ENCODE measurements around the gene KLHL18. TPM values are rescaled to one million over a fixed set of nuclear protein-coding genes. Genes with fewer than 3 reads are reported as not detected.
A peak's percentile ranks its signal among the peaks of the same experiment; 100 is the strongest.

The KLHL18 gene
- total RNA-seq, 1 donor from 2014 or later: 23.5 TPM

DNA sequence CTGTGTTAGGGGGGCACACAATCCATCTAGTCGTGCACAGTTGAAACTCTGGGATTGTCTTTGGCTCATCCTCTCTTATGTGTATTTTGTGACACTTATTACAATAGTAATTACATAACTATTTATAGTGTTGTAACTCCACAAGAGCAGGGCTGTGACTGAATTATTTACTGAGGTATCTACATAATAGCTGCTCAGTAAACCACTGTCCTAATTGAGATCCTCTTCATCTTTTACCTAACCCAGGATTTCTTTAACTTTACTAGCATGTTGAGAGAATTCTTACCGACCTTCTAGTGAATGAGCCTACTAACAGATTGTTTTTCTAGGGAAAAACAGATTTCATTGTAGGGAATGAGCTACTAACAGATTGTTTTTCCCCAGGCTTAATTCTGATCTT, 11.1 kb downstream of the KLHL18 start:
- no peak for ATAC-seq
- no peaks in the 10 kb centered on the region for H3K4me1 ChIP-seq
- intact Hi-C loops (cut with DNase I): no loop called here
- no peak overlapping the region for H3K27ac ChIP-seq
- DNase-seq: no peak
- no peak overlapping the region for H3K4me3 ChIP-seq
- H3K27me3 ChIP-seq: no peaks in the 10 kb centered on the region
- TF ChIP-seq, protein P1, sequence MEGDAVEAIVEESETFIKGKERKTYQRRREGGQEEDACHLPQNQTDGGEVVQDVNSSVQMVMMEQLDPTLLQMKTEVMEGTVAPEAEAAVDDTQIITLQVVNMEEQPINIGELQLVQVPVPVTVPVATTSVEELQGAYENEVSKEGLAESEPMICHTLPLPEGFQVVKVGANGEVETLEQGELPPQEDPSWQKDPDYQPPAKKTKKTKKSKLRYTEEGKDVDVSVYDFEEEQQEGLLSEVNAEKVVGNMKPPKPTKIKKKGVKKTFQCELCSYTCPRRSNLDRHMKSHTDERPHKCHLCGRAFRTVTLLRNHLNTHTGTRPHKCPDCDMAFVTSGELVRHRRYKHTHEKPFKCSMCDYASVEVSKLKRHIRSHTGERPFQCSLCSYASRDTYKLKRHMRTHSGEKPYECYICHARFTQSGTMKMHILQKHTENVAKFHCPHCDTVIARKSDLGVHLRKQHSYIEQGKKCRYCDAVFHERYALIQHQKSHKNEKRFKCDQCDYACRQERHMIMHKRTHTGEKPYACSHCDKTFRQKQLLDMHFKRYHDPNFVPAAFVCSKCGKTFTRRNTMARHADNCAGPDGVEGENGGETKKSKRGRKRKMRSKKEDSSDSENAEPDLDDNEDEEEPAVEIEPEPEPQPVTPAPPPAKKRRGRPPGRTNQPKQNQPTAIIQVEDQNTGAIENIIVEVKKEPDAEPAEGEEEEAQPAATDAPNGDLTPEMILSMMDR (IDR thresholded peaks at IDR 0.05): no peak
- no peaks in the 10 kb centered on the region for H3K9me3 ChIP-seq
- H3K36me3 ChIP-seq: peaks cover 12% of the 10 kb centered on the region

- TF ChIP-seq, protein P1 (IDR thresholded peaks at IDR 0.05): no peak
- Histone ChIP-seq H3K36me3 (peaks cover 7% of the 10 kb centered on the region), H3K27me3 (no peaks in the 10 kb centered on the region), H3K27ac (no peak overlapping the region), H3K4me1 (no peaks in the 10 kb centered on the region), H3K9me3 (no peaks in the 10 kb centered on the region), H3K4me3 (no peak overlapping the region)
- no peak for DNase-seq
- intact Hi-C loops (cut with DNase I): no loop called here
- no peak for ATAC-seq
Measured at GRCh38 chr3:47294392-47294791, 11.6 kb downstream of the KLHL18 start.

DNA sequence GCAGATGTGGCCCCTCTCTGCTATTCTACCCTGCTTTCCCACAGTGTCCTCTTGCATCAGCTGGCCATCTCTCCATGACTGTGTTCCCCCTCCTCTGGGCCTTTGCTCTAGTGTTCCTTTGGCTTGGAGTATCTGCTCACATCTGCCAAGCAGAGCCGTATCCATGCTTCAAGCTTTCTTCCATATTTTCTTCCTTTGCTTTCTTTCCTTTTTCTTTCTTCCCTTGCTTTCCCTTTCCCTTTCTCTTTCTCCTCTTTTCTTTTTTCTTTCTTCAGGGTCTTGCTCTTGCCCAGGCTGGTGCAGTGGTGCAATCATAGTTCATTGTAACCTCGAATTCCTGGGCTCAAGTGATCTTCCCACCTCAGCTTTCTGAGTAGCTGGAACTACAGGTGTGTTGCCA, 12.6 kb downstream of the KLHL18 start:
- intact Hi-C loops (cut with DNase I): no loop called here
- ATAC-seq: no peak
- TF ChIP-seq, protein P1 (IDR thresholded peaks at IDR 0.05): no peak
- peaks cover 7% of the 10 kb centered on the region for H3K36me3 ChIP-seq
- no peaks in the 10 kb centered on the region for H3K9me3 ChIP-seq
- no peaks in the 10 kb centered on the region for H3K27me3 ChIP-seq
- no peaks in the 10 kb centered on the region for H3K4me1 ChIP-seq
- no peak for DNase-seq
- H3K4me3 ChIP-seq: no peak overlapping the region
- H3K27ac ChIP-seq: no peak overlapping the region

DNA sequence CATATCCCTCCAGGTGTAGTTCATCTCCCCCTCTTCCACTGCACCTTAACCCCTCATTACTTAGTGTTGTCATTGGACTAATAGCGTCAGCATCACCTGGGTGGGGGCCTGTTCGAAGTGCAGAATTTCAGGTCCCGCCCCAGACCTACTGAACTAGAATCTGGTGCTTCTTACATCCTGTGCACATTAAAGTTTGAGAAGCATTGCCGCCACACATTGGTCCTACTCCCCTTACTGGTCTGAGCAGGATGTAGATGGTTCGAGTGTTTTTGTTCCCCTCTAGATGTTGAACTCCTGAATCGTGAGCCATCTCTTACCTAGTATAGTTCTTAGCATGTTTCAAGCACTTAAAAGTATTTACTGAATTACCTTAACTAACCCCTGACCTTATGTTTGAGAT, 13.2 kb downstream of the KLHL18 start:
- no peaks in the 10 kb centered on the region for H3K27me3 ChIP-seq
- H3K4me3 ChIP-seq: no peak overlapping the region
- H3K36me3 ChIP-seq: peaks cover 7% of the 10 kb centered on the region
- intact Hi-C loops (cut with DNase I): no loop called here
- DNase-seq (no peak), ATAC-seq (no peak)
- no peaks in the 10 kb centered on the region for H3K9me3 ChIP-seq
- H3K4me1 ChIP-seq: no peaks in the 10 kb centered on the region
- TF ChIP-seq, protein P1 (IDR thresholded peaks at IDR 0.05): no peak
- no peak overlapping the region for H3K27ac ChIP-seq

DNA sequence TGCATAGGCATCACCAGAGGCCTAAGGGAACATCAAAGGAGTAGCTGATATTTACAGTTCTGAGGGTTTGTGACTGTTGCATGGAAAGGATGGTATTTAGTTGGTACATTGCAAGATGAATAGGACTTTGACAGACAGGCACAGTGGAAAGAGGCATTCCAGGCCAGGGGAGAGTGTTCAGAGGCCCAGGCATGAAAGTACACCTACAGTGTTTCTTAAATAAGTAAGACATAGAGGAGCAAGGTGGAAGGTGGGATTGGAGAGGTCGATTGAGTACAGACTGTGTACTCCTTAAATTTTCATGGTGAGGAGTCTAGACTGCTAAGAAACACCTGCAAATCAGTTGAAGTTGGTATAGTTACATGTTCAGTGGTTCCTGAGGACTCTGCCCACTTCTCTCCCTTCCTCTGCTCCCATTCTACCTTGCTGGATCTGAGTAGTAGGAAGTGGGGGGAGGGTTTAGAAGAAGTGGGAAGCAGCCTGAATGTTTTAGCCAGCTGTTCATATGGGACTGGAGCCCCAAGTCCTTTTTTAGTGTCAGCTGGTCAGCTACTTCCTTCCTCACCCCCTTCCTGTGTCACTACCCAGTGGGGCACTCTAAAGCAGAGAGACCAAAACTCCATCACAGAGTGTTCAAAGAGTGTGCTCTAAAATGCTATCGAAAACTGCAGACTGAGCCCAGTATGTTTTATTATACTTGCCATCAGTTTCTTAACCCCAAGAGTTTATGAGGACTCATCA, 14.0 kb downstream of the KLHL18 start:
- H3K4me1 ChIP-seq: no peaks in the 10 kb centered on the region
- no peaks in the 10 kb centered on the region for H3K9me3 ChIP-seq
- DNase-seq (no peak), ATAC-seq (peak; percentile 45)
- TF ChIP-seq, protein P1 (IDR thresholded peaks at IDR 0.05): no peak
- intact Hi-C loops (cut with DNase I): no loop called here
- H3K27me3 ChIP-seq: no peaks in the 10 kb centered on the region
- H3K36me3 ChIP-seq: peaks cover 9% of the 10 kb centered on the region
- no peak overlapping the region for H3K27ac ChIP-seq
- no peak overlapping the region for H3K4me3 ChIP-seq
